GM10266 (cell line): ENCODE results near the gene CUX1.

ENCODE experiments used
- DNase-seq: peaks from one replicate; pipeline ENCODE4 v3.0.0; 2012; ENCODE audit errors: extremely low spot score
- CTCF ChIP-seq: IDR thresholded peaks from 2 replicates; pipeline ENCODE4 v1.5.1; 2012; ENCODE audit warnings: mild to moderate bottlenecking, low read depth; ENCODE audit not compliant: control insufficient read depth, insufficient read depth; ENCODE audit errors: missing control alignments

CUX1 gene

GRCh38 chr7:101910991-101911799 is 93.8 kb downstream of the CUX1 start:
- no peak for TF ChIP-seq CTCF
- no peak for DNase-seq

- TF ChIP-seq CTCF, result no peak
- no peak for DNase-seq
These were observed 94.6 kb downstream of the CUX1 start for GRCh38 chr7:101911800-101912715.

GRCh38 chr7:101912716-101913110 is 95.3 kb downstream of the CUX1 start:
- TF ChIP-seq CTCF, result no peak
- DNase-seq, result no peak

GRCh38 chr7:101913247-101913721 is 95.9 kb downstream of the CUX1 start:
- DNase-seq, result no peak
- TF ChIP-seq CTCF, result no peak

- no peak for TF ChIP-seq CTCF
- DNase-seq, result no peak
These were observed 96.4 kb downstream of the CUX1 start for GRCh38 chr7:101913851-101914250.

GRCh38 chr7:101915000-101915399 is 97.6 kb downstream of the CUX1 start:
- no peak for TF ChIP-seq CTCF
- no peak for DNase-seq
